Bone marrow (tissue), 2 donors: ENCODE results near the gene ZC3H12C.

ENCODE experiments used
- DNase-seq, 2 donors: peaks; one replicate each; lab custom pipeline; 2025; lab: John Stamatoyannopoulos, UW

ZC3H12C gene

DNA sequence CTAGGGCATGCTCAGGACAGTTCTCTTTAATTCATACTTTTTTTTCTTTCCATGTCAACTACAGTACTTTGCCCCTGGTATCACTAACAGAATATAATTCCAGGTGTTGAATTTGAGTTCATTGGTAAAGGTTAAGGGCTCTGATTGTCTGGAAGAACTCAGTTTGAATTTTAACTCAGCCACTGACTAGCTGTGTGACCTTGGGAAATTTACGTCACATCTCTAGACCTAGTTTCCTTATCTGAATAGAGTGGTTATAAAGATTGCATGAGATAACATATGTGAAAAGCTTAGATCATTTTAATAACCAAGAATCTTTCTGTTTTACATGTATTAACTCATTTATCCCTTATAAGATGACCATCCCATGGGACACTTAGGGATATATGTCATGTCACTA is 15.8 kb upstream of the ZC3H12C start:
- no peak for DNase-seq

- DNase-seq = peak in 1 of 2 donors; percentile 89
Measured at GRCh38 chr11:110077831-110078325, 15.3 kb upstream of the ZC3H12C start.

- no peak for DNase-seq
Measured at GRCh38 chr11:110078923-110079544, 14.2 kb upstream of the ZC3H12C start.

GRCh38 chr11:110079726-110080125 is 13.5 kb upstream of the ZC3H12C start:
- DNase-seq = no peak

DNA sequence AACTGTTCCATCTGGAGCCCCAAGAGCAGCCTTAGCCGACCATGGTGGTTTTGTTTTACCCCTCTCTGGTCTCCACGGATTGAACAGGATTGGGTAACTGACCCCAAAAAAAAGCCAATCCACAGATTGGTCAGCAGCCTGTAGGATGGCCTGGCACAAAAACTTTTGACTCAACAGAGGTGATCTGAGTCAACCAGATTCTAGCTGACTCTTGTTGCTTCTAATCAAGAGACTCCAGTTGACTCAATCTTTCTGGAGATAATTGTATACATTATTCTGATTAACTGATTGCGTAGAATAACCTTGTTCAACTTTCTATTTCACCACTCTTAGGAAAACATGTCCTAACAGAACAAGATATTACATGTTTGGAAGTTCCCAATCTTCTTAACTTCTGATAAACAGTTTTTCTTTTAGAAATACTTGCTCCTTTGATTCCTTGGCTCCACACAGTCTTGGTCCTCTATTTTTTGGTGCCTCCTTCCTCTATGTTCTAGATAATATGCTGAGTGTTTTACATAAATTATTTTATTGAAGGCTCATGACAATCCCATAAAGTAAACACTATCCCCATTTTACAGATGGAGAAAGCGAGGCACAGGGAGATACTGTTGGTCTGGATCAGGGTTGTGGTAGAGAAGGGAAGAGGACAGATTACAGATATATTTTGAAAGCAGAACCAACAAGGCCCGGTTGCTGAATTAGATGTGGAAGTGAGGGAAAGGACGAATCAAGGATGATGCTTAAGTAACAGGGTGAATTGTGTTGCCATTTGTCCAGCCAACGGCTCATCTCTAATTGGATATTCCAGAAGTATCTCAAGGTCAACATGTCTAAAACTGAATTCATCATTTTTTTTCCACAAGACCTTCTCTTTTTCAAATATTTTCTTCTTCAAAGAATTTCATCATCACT is 11.5 kb upstream of the ZC3H12C start:
- DNase-seq = no peak

DNA sequence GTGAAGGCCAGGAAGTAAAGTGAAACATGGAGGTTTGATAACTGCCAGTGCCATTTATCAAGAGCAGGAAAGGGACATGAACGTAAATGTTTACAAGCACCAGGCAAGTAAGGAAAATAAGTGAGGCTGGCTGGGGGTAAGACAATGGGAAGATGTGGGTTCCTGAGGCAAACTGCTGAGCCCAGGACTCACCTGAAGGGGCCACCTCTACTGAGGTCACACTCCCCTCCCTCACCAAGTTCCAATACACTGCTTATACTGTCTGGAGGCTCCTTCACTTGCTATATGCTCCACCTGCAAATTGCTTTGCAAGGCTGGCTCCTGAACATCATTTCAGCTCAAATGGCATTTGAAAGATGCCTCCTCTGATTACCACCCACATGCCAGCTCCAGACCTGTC is 10.3 kb upstream of the ZC3H12C start:
- no peak for DNase-seq

DNA sequence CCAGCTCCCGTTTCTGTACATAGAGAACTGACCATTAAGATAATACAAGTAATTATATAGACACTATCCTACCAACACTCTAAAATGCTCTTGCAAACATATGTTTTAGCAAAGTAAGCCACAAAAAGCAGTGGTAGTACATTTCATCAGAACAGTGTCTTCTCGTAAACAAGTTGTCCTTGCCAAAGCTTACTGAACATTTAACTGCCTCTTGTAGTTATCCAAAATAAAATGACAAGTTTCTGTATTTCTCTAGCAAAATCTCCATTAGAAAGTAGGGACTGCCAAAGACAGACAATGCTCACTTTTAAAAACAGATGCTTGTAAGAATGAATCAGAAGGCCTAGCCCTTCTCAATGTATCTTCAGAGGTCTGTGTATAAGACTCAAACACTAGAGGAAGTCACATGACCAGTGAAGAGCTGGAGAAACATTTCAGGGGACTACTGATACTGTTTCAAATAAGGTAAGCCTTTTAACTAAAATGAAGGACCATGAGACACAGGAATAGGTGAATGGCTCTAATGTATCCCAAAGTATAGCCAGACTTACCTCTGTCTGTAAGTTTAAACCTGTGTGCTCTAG is 7.8 kb upstream of the ZC3H12C start:
- DNase-seq = peak in 1 of 2 donors; percentile 37

GRCh38 chr11:110086892-110087309 is 6.3 kb upstream of the ZC3H12C start:
- peak in 1 of 2 donors; percentile 49 for DNase-seq

DNA sequence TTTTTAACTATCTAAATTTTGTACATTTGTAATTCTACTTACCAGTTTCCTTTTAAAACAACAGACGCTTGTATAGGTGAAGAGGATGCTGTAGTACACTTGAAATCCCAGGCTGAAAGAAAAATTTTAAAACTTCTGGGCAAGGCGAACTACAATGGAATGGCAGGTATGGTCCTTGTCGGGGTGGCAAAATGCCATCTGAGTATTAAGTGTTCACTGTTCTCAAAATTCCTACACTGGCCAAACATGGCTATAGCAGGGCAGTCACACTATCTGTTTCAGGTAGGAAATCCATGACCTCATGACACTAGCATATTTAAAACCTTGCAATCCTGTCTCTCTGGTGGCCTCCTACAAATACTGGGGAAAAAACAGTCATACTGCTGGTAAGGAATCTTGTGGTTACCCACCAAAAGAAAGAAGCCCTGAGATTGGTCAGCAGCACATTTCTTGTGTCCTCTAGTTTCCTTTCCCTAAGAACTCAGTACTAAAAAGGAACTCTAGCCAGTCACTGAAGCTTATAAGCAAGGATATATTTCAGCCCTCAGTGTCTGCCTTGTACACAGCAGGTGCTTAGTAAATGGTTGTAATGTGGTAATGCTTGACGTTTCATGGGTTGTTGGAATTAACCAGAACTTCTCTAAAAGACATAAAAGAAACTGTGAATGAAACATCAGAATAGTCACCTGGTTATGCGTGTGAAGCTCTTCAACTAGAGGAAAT is 5.2 kb upstream of the ZC3H12C start:
- no peak for DNase-seq

DNA sequence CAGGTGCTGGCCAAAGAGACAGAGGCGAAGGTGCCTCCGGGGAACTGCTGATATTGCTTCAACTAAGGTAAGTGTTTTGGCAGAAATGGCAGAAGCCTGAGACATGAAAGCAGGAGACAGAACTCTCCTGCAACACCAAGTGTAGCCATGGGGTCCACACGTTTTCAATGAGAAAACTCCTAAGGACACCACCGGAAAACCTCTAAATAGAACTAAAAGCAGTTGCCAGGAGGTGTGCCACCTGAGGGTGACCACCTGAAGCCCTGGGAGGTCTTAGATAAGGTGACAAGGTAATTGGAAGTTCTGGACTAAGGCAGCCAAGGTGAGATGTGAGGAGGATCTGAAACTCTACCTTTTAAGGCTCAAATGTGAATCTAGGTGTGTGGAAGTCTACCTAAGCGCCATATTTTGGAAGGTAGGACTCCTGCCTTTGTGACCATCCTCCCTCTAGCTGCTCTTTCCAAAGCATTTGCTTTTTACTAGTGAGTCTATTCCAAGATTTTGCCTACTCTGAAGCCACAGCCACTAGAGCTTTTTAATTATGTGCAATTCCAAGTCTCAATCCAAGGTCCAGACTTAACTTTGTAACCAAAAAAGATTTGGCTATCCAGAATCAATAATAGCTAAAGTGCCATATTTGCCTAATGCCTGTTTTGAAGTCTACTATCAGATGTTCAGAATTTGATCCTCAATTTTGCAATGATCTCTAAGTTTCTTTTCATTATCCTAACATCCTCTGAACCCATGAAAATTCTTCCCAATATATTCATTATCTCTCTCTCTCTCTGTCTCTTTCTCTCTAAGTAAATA is 4.5 kb upstream of the ZC3H12C start:
- DNase-seq = no peak

DNA sequence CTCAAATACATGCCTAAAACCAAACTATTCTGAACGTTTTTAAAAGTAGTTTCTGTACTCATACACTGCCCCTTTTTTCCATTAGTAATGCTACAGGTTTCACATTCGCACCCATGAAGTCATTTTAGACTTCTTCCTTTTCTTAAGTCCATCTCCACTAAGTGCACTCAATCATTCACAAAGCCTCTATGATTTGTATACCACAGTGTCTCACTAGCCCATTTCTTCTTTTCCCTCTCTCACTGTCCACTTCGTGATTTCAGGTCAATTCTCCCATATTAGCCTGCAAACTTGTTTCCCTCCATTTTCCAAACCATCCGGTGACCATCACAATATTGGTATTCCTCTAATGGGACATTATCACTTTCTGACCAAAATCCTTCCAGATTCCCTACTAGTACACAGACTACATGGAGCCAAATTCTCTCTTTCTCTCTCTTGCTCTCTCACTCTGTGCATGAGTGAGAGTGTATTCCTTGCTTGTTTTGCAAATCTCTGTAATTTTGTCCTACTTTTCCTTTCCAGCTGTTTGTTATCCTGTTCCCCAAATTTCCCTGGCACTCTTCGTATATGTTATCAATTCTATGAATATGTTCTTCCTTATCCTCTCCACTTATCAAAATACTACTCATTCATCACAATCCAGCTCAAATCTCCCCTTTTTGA is 3.4 kb upstream of the ZC3H12C start:
- no peak for DNase-seq

- DNase-seq = no peak
Measured at GRCh38 chr11:110090466-110091026, 2.6 kb upstream of the ZC3H12C start.

GRCh38 chr11:110092111-110092514 is 1.1 kb upstream of the ZC3H12C start:
- DNase-seq = no peak

DNA sequence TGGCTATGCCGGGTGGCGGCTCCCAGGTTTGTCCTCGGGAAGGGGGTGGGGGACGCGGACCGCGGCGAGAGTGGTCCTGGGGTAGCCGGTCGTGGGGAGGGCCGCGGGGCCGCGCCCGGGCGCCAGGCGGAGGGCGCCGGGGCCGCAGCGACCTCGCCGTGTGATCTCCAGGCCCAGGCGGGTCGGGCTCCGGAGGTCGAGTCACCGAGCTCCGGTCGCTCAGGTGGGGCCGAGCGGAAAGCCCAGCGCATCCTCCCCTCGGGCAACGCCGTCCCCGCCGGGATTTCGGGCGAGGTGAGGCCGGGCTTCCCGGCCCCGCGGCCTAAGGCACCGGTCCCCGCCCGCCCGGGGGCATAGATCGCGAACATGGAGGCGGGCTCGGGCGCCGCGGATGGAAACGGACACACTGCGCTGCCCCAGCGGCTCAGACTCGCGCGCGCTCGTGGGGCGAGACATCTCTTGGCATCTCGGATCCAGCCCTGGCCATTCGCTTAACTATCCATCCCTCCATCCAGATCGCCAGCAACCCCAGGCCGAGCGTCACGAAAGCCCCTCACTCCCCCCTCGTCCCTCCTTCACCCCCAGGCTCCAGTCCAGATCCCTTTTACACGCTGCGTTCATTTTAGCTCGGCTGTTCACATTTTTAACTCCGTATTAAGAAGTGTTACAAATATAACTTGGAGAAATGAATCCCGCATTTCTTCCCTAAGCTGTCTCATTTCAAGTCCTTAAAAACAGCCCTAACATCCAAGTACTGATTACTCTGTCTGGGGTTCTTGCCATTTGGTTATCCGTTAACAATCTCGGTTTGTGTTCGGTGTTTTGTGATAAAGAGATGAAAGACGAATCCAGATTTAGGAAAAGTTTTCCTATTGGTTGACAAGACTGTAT is 460 bp downstream of the ZC3H12C start:
- DNase-seq = peak in 1 of 2 donors; percentile 68

DNA sequence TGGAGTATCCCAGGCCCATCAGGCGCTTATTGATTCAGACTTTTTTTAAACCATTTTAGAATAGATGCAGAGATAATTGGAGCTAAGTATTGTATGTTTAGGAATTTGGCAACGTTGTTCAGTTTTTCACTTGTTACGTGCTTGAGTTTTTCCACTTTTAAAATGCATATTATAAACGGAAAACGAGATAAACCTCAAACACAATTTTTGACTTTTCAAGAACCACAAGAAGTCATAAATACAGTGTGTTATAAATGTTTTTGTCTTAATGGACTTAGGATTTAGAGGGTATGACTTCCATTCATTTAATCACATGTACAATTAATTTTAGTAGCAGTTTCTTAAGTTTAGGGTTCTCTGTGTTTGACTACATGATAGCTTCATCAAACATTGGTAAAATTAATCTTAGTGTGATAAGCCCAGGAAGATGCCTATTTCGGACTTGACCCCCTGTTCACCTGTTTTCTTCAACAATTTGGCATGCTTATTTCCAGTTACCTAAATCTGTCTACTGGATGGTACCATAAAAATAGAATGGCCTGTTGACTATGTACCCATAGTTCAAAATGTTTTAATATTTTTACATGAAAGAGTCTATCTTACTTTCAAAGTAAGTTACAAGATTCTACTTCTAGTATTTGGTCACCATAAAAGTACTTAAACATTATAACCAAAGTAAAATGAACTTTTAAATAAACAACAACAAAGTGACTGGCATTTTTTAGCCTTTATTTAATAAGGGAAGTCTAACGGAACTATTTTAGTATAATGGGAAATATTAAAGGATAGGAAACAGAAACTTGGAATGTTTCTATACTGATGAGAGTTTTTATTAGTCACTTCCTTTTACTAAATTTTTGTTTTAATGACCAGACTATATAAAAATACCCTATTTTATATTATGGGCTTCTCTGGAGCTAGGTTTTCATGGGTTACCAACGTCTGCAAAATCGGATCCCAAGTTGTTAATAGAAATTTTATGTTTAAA is 1.4 kb downstream of the ZC3H12C start:
- DNase-seq = no peak

- no peak for DNase-seq
Measured at GRCh38 chr11:110095554-110095953, 2.4 kb downstream of the ZC3H12C start.

DNA sequence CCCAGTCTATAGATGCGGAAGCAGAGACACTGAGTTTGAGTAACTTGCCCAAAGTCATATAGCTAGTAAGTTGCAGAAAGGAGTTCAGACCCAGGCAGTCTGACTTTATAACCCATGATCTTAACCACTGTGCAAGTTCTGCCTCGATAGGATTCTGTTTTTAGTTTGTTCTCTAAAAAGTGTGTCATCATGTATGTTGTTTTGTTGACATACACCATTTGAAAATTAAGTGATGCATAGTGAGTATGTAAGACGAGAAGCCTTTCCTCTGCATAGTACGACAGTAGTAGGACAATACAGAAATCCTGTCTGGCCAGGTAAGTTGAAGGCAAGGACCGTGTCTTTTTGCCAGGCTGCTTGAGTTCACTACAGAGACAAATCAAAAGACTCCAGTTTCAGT is 3.3 kb downstream of the ZC3H12C start:
- DNase-seq = no peak

DNA sequence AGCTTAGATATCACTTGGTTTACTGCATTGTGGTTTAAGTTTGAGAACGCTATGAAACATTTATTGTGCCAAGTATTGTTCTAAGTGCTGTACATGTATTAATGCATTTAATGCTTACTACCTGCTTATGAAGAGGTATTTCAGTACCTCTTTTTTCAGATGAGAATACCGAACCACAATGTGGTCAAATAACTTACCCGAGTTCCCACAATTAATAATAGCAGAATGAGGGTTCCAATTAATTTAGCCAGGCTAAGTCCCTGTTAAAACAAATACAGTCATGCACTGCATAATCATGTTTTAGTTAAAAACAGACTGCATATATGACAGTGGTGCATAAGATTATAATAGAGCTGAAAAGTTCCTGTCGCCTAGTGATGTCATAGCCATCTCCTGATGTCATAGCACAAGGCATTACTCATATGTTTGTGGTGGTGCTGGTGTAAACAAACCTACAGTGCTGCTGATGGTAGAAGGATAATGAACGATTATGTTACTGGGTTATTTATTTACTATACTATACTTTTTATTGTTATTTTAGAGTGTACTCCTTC is 4.3 kb downstream of the ZC3H12C start:
- no peak for DNase-seq
